ENCODE results near the gene LIMK1.
"Not testable (repeated sequence)": the region's sequence is repeated elsewhere in the genome, so short reads cannot be mapped to it uniquely, and the experiment has no call there.

Gene LIMK1

DNA sequence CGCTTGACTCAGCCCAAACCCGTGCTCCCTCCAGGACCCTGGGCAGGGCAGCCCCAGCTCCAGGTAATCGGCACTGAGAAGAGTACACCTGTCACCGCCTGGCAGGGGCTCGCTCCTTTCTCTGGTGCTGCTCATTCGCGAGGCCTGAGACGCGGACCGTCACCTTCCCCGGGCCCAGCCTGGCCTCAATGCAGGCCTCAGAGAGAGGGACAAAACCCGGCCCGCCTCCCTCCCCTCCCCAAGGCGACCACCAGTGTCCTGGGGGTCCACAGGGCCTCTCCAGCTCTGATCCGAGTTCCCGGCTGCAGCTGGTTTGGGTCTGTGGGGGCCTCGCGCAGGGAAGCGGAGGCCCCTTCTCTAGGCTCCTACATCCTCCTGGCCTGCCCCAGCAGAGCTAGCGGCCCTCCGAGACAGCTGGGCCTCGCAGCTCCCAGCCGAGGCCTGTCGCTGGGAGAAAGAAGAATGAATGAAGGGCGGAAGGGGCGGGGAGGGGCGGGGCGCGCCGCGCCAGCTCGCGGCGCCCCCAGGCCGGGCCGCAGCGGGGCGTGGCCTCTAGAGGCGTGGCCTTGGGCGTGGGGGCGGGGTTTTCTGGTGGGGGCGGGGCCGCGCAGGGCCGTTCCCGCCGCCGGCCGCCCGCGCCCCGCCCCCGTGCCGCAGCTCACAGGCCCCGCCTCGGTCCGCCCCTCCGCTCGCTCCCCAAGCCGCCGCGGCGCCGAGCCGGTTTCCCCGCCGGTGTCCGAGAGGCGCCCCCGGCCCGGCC lies at the start of gene LIMK1:
LIMK1 (plus strand) TSS at position 688 of the 760 bp plus-strand sequence. CDS start 187 bp downstream, outside the sequence.
- peak; percentile 80 for DNase-seq

DNA sequence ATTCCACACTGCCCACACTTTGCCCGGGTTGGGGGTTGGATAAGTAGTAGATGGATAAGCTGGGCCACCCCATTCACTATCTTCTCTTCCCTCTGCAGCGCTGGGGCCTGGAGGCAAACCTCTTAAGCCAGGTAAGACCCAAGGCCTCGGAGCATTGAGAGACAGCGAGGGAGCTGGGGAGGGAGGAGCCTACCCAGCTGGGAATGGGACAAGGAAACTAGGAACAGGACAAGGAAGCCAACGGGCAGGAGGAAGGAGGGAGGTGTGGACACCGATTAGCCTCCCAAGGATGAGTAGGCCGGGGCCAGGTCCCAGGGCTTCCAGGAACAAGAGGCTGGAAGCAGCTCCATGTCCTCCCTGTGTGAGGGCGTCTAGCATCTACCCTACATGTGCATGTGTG lies 46.0 kb upstream of the LIMK1 start:
- no peak for DNase-seq

- DNase-seq = no peak
Observed at GRCh38 chr7:74038194-74038961, 45.2 kb upstream of the LIMK1 start.

- DNase-seq = no peak
Observed at GRCh38 chr7:74039337-74039736, 44.3 kb upstream of the LIMK1 start.

GRCh38 chr7:74040101-74040790 lies 43.4 kb upstream of the LIMK1 start:
- no peak for DNase-seq

DNA sequence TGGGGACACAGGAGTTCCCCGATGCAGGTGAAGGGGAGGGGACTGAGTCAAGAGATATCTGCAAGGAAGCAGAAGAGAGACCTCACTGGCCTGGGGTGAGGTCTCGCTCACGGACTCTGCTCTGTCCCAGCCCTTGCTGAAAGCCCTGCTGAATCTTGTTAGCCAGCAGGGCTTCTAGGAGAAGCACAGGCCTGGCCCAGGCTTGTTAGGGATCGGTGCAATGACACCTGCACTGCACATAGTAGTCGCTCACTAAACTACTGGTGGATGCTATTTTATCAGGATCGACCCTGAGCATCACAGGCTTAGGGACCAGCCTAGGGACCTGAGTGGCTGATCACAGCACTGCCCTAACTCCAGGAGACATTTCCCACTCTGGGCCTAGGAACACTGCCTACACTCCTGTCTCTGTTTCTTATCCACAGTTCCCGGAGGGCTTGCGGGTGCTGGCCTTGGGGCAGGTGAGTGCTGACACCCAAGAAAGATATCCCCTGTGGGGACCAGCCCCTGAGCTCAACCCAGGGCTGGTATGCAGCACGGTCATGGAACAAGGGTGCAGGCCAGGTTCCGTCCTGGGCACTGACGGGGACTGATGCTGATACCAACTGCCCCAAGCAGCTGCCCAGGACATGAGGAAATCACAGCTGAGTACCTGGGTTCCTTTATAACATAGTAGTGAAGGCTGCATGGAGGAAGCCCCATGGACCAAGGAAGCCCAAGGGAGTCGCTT lies 42.6 kb upstream of the LIMK1 start:
- no peak for DNase-seq

DNA sequence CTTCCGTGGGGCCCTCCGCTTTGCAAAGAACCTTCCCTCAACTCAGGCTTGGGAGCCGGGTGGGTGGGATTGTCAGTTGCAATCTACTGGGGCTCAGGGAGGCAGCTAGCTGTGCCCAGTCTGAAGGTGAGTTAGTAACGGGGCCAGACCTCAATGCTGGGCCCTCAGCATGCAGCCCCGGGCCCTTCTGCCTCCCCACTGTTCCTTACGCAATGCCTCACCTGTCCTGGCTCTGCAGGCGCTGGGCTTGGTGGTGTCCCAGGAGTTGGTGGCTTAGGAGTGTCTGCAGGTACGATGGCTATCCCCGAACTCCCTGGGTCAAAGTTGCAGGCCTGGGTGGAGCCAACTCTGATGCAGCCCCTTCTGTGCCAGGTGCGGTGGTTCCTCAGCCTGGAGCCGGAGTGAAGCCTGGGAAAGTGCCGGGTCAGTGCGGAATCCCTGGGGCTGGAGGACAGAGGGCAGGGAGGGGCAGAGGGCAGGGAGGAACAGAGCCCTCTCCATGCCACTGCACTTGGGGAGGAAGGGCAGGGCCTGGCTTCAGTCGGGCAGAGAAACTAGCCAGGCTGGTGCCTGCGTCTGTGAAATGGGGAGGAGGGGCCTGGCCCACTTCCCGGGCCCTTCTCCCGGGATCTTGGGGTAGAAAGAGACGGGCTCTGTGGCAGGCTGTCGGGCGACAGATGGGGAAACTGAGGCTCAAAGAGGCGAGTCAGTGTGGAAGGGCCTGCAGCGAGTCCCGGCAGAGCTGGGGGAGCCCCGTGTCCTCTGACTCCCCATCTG lies 40.7 kb upstream of the LIMK1 start:
- no peak for DNase-seq

DNA sequence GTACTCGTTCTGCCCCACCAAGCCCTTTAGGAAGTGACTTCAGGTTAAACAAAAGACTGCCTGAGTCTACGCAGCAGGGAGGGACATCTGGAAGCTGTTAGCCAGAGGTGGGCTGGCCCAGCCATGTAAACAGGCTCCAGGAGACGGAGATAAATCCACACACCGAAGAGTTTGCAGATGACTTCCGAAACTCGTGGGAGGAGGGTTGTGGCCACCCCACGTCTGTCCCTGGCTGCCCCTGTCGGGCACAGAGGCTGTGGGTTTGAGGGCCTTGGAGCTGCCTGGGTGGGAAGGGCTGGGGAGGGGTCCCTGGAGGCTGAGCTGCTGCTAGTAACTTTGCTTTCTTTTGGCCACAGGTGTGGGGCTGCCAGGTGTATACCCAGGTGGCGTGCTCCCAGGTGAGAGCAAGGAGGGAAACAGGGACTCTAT lies 40.1 kb upstream of the LIMK1 start:
- peak; percentile 72 for DNase-seq

GRCh38 chr7:74044366-74045350 lies 38.9 kb upstream of the LIMK1 start:
- DNase-seq = no peak

DNA sequence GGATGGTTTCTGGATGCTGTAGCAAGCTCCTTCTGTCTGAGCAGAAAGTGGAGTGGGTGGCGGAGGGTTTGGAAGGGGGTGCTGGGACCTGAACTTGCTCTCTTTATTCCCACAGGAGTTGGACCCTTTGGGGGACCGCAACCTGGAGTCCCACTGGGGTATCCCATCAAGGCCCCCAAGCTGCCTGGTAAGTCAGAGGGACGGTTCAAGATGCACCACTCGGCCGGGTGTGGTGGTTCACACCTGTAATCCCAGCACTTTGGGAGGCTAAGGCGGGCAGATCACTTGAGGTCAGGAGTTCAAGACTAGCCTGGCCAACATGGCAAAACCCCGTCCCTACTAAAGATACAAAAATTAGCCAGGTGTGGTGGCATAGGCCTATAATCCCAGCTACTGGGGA lies 37.0 kb upstream of the LIMK1 start:
- DNase-seq = not testable (repeated sequence)

GRCh38 chr7:74047804-74048380 lies 35.7 kb upstream of the LIMK1 start:
- DNase-seq = no peak

- no peak for DNase-seq
Observed at GRCh38 chr7:74048999-74049599, 34.5 kb upstream of the LIMK1 start.

DNA sequence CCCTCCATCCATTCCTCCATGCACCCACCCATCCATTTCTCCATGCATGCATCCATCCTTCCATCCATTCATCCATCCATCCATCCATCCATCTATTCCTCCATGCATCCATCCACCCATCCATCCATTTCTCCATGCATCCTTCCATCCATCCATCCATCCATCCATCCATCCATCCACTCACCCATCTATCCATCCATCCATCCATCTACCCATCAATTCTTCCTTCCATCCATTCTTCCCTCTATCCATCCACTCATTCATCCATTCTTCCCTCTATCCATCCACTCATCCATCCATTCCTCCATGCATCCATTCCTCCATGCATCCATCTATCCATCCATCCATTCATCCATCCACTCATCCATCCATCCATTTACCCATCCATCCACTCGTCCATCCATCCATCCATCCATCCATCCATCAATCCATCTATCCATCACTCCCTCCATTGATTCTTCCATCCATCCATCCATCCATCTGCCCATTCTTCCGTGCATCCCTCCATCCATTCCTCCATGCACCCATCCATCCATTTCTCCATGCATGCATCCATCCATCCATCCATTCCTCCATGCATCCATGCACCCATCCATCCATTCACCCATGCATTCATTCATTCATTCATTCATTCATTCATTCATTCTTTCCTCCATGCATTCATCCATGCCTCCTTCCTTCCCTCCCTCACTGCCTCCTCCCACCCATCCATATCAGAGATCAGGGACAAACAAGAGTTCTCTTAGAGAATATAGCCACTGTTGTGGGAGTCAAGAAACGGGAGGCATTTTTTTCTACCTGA lies 33.4 kb upstream of the LIMK1 start:
- DNase-seq = no peak

DNA sequence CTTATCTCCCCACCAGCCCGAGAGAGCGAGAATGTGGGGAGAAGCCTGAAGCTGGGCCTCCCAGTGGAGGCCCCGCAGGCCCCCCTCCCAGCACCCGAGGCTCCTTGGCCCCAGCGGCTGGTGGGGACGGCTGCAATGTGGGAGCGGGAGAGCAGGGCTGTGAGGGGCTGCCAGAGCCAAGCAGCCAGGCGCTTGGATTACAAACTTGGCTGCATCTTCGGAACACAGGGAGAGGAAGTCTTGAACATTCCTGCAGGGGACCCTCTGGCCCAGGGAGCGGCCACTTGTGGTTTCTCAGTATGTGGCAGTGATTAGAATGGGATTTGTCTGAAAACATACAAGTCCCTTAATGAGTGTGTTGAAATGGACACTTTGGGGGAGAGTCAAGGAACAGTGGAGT lies 32.4 kb upstream of the LIMK1 start:
- DNase-seq = peak; percentile 36

DNA sequence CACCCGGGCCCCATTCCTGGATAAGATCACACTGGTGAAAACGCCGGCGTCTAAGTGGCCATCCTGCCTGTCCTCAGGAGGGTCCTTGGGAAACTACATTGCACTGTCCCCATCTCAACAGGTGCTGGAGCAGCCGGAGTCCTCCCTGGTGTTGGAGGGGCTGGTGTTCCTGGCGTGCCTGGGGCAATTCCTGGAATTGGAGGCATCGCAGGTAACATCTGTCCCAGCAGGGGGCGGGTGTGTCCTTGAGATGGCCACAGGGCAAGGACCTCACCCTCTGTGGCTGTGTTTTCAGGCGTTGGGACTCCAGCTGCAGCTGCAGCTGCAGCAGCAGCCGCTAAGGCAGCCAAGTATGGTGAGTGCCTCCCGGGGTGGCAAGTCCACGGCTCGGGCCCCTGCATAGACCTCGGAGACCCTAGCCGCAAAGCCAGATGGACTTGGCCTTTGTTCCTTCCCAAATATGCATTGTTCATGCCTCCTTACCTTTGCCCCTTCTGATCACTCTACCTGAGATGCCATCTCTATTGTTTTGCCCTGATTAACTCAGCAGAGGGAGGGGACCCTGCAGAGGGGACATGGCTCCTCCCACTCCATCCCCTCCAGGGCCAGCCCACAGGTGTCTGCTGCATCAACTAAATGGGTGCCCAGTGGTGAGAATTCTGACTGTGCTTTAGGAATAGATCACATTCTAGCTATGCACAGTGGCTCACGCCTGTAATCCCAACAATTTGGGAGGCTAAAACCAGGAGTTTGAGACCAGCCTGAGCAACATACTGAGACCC lies 31.8 kb upstream of the LIMK1 start:
- DNase-seq = no peak

- no peak for DNase-seq
Observed at GRCh38 chr7:74052628-74053027, 31.0 kb upstream of the LIMK1 start.

DNA sequence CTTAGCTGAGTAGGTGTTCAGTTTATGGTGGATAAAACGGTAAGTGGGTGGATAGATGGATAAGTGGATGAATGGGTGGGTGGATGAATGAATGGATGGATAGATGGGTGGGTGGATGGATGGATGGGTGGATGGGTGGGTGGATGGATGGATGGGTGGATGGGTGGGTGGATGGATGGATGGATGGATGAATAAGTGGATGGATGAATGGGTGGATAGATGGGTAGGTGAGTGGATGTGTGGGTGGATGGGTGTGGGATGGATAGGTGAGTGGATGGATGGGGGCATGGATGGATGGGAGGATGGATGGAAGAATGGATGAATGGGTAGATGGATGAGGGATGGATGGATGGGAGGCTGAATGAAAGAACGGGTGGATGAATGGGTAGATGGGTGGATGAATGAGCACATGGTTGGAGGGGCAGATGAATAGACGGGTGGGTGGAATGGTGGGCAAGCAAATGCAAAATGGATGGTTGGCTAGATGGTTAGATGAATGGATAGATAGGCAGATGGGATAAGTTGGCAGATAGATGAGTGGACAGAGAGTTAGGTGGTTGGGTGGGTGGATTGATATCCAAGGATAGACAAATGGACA lies 29.9 kb upstream of the LIMK1 start:
- DNase-seq = no peak

Measured in fibroblast of skin of right biceps (primary cell).